Caco-2 (cell line): ENCODE data around the gene PSPN. TPM values are rescaled to one million over a fixed set of nuclear protein-coding genes. Genes with fewer than 3 reads are reported as not detected.

ENCODE experiments used
- BruUV-seq: library from RNA; stranded (reverse); fragments of 400-500 nt; replicated peaks from 2 replicates; lab custom pipeline; 2021; lab: Mats Ljungman, UMichigan
- CTCF ChIA-PET: fragments of 300-600 bp; sonication (Branson Sonifier 250); formaldehyde crosslinking; loops from one replicate; lab custom pipeline; 2022; ENCODE audit warnings: antibody characterized with exemption; lab: Charles Lee
- POLR2A ChIA-PET: fragments of 300-600 bp; sonication (Branson Sonifier 250); formaldehyde crosslinking; loops from one replicate; lab custom pipeline; 2022; ENCODE audit warnings: antibody characterized with exemption; lab: Charles Lee
- DNase-seq, 2 experiments: peaks; one replicate each; pipeline versions ENCODE4 v3.0.0 to v3.0.0-alpha.2; 2020 to 2022
- H3K27me3 ChIP-seq: replicated peaks from 2 replicates; pipeline ENCODE4 v1.6.0; 2011; ENCODE audit warnings: low read length; ENCODE audit not compliant: control insufficient read depth, insufficient read depth
- H3K36me3 ChIP-seq: 2 replicates; pipeline ENCODE4 v1.5.1; 2011; ENCODE audit warnings: low read length; ENCODE audit not compliant: control insufficient read depth, insufficient read depth
- H3K4me1 ChIP-seq: fragments of 250-450 bp; sonication (Bioruptor Pico); 2 replicates; pipeline ENCODE4 v1.5.1; 2020; ENCODE audit warnings: mild to moderate bottlenecking
- H3K4me3 ChIP-seq: 2 replicates; pipeline ENCODE4 v1.5.1; 2011; ENCODE audit warnings: low read depth, mild to moderate bottlenecking, control low read depth, low read length
- H3K9me3 ChIP-seq: fragments of 250-450 bp; sonication (Bioruptor Pico); 2 replicates; pipeline ENCODE4 v1.5.1; 2020; ENCODE audit warnings: mild to moderate bottlenecking, moderate library complexity
- H3K27ac Mint-ChIP-seq: one replicate; pipeline ENCODE4 v1.8.0; 2022; ENCODE audit warnings: mixed read lengths; ENCODE audit not compliant: unreplicated experiment
- H3K27me3 Mint-ChIP-seq: one replicate; pipeline ENCODE4 v1.8.0; 2022; ENCODE audit warnings: mixed read lengths; ENCODE audit not compliant: insufficient read depth, unreplicated experiment
- H3K36me3 Mint-ChIP-seq: one replicate; pipeline ENCODE4 v1.8.0; 2022; ENCODE audit warnings: mild to moderate bottlenecking, mixed read lengths; ENCODE audit not compliant: insufficient read depth, unreplicated experiment
- H3K4me1 Mint-ChIP-seq: one replicate; pipeline ENCODE4 v1.8.0; 2022; ENCODE audit warnings: low read depth, mixed read lengths; ENCODE audit not compliant: unreplicated experiment
- H3K4me3 Mint-ChIP-seq: one replicate; pipeline ENCODE4 v1.8.0; 2022; ENCODE audit warnings: mild to moderate bottlenecking, moderate library complexity, mixed read lengths; ENCODE audit not compliant: unreplicated experiment
- H3K9me3 Mint-ChIP-seq: one replicate; pipeline ENCODE4 v1.8.0; 2022; ENCODE audit warnings: mixed read lengths; ENCODE audit not compliant: unreplicated experiment
- CTCF ChIP-seq, 2 experiments: fragments of 200-600 bp in 1 of 2; IDR thresholded peaks; 1 replicate in 1 of 2; 2 replicates in 1 of 2; pipeline versions ENCODE4 v1.5.1 to v1.8.0; 2011 to 2022; ENCODE audit warnings: antibody characterized with exemption in 1 of 2, control low read depth in 1 of 2, inconsistent platforms in 1 of 2, low read depth in 1 of 2, low read length in 1 of 2, mild to moderate bottlenecking in 1 of 2, moderate library complexity in 1 of 2; ENCODE audit not compliant: insufficient read depth in 1 of 2, severe bottlenecking in 1 of 2, unreplicated experiment in 1 of 2
- intact Hi-C: fragments of 100-400 bp; cut with micrococcal nuclease; formaldehyde crosslinking; loops from one replicate; pipeline ENCODE4 v1.10.0; 2022; ENCODE audit not compliant: unreplicated experiment
- total RNA-seq: library from RNA; stranded (reverse); gene quantifications from 2 replicates; pipeline ENCODE4 v1.2.3, GENCODE V29; 2022

Gene PSPN
- total RNA-seq, 1 experiment from 2014 or later, result 2.9 TPM

- BruUV-seq, result no TSS peak
- POLR2A ChIA-PET, result interaction anchor here (0.6 to 1.9 kb wide), 5 partner anchors 9 to 341 kb away, joined by 3 to 21 read pairs (median 3); partner anchors contain the start of genes ALKBH7 and KHSRP
- peaks cover 2% of the 10 kb centered on the region for H3K36me3 ChIP-seq
- TF ChIP-seq CTCF (IDR thresholded peaks at IDR 0.05; ENCODE audit: insufficient read depth in 1 of 2, low read depth in 1 of 2, low read length in 1 of 2, severe bottlenecking in 1 of 2, unreplicated experiment in 1 of 2), result peak; percentile 14 to 34
- no peaks in the 10 kb centered on the region for H3K9me3 ChIP-seq
- DNase-seq, result peak; percentile 93 to 94
- Mint-ChIP-seq H3K9me3 (no peaks in the 10 kb centered on the region), H3K4me3 (peak within 1 kb of the TSS; percentile 85), H3K27ac (peak within 1 kb of the TSS; percentile 88), H3K36me3 (peaks cover 45% of the 10 kb centered on the region), H3K4me1 (peaks cover 15% of the 10 kb centered on the region), H3K27me3 (no peaks in the 10 kb centered on the region)
- no peaks in the 10 kb centered on the region for H3K27me3 ChIP-seq
- CTCF ChIA-PET, result interaction anchor here (0.5 to 1.4 kb wide), 5 partner anchors 9 to 706 kb away, joined by 3 to 4 read pairs (median 4); partner anchors contain the start of gene ALKBH7
- peaks cover 5% of the 10 kb centered on the region for H3K4me1 ChIP-seq
- peak within 1 kb of the TSS; percentile 83 for H3K4me3 ChIP-seq
- intact Hi-C loops, result loop anchor here (1.0 to 2.0 kb wide), 2 partner anchors 10 to 21 kb away; partner anchors contain the start of gene ALKBH7
Measured at GRCh38 chr19:6393074-6393982, 17.6 kb upstream of the PSPN start, which contains the start of gene GTF2F1. Gene GTF2F1 (minus strand): TSS chr19:6393164. CDS start chr19:6392995, 169 bp downstream.

GRCh38 chr19:6392221-6393073, 16.7 kb upstream of the PSPN start:
- H3K4me3 Mint-ChIP-seq, result peak overlapping the region; percentile 85
- Histone ChIP-seq H3K9me3 (no peaks in the 10 kb centered on the region), H3K4me3 (peak overlapping the region; percentile 83), H3K27me3 (no peaks in the 10 kb centered on the region), H3K4me1 (peaks cover 5% of the 10 kb centered on the region), H3K36me3 (peaks cover 4% of the 10 kb centered on the region)
- intact Hi-C loops, result loop anchor here (1.0 to 2.0 kb wide), 2 partner anchors 11 to 20 kb away; partner anchors contain the start of gene ALKBH7
- no peak for DNase-seq
- peak overlapping the region; percentile 88 for H3K27ac Mint-ChIP-seq
- no peaks in the 10 kb centered on the region for H3K9me3 Mint-ChIP-seq
- CTCF ChIA-PET, result interaction anchor here (0.5 to 1.4 kb wide), 4 partner anchors 15 to 489 kb away, joined by 3 to 9 read pairs (median 4); partner anchors contain the start of gene ALKBH7
- no peak for TF ChIP-seq CTCF (IDR thresholded peaks at IDR 0.05; ENCODE audit: insufficient read depth in 1 of 2, low read depth in 1 of 2, low read length in 1 of 2, severe bottlenecking in 1 of 2, unreplicated experiment in 1 of 2)
- peaks cover 54% of the 10 kb centered on the region for H3K36me3 Mint-ChIP-seq
- POLR2A ChIA-PET, result interaction anchor here (0.6 to 1.9 kb wide), 3 partner anchors 10 to 342 kb away, joined by 3 to 21 read pairs (median 5); partner anchors contain the start of gene ALKBH7
- BruUV-seq, result TSS peak; percentile 69
- H3K27me3 Mint-ChIP-seq, result no peaks in the 10 kb centered on the region
- peaks cover 15% of the 10 kb centered on the region for H3K4me1 Mint-ChIP-seq
